GM12873 (cell line): ENCODE measurements around the gene PARD6B.

Experiments
- CTCF ChIP-seq: IDR thresholded peaks from 2 replicates; pipeline ENCODE4 v1.5.1; 2012; ENCODE audit warnings: low read depth, mild to moderate bottlenecking, moderate library complexity, low read length, control low read depth; ENCODE audit not compliant: insufficient read depth; ENCODE audit errors: missing control alignments

Gene PARD6B

GRCh38 chr20:50728981-50729874 lies 2.2 kb upstream of the PARD6B start:
- TF ChIP-seq CTCF = no peak

GRCh38 chr20:50729901-50730764 lies 1.2 kb upstream of the PARD6B start:
- no peak for TF ChIP-seq CTCF

- no peak for TF ChIP-seq CTCF
Observed at GRCh38 chr20:50730765-50731054, 670 bp upstream of the PARD6B start.

- no peak for TF ChIP-seq CTCF
Observed at GRCh38 chr20:50731930-50732690, 730 bp downstream of the PARD6B start.

GRCh38 chr20:50733644-50734349 lies 2.4 kb downstream of the PARD6B start:
- no peak for TF ChIP-seq CTCF

GRCh38 chr20:50734730-50735679 lies 3.6 kb downstream of the PARD6B start:
- no peak for TF ChIP-seq CTCF
